Gastrocnemius medialis (tissue), 4 donors: Measurements from ENCODE around the gene PDE8A. TPM values are rescaled to one million over a fixed set of nuclear protein-coding genes. Genes with fewer than 3 reads are reported as not detected.

Experiments used
- ATAC-seq, 2 donors: fragments of 150-250 bp; one replicate each; pipeline ENCODE4 v1.9.1; 2016
- DNase-seq, 2 donors: peaks; one replicate each; pipeline ENCODE4 v3.0.0-alpha.2; 2019
- H3K27ac ChIP-seq, 4 donors: fragments of 200-600 bp; sonication (generic); 1 replicate in 1 of 4; 2 replicates in 3 of 4; pipeline ENCODE4 v1.5.1; 2016 to 2018; ENCODE audit warnings: mild to moderate bottlenecking in 2 of 4, moderate library complexity in 1 of 4
- H3K27me3 ChIP-seq, 3 donors: fragments of 200-600 bp; sonication (generic) in 2 of 3; 1 replicate in 1 of 3; 2 replicates in 2 of 3; pipeline versions ENCODE4 v1.5.1 to v1.6.0; 2016 to 2019; ENCODE audit warnings: mild to moderate bottlenecking in 1 of 3, moderate library complexity in 1 of 3
- H3K36me3 ChIP-seq, 2 donors: fragments of 200-600 bp; sonication (generic) in 1 of 2; one replicate each; pipeline ENCODE4 v1.5.1; 2017 to 2018
- H3K4me1 ChIP-seq, 2 donors: fragments of 200-600 bp; sonication (generic) in 1 of 2; one replicate each; pipeline ENCODE4 v1.5.1; 2016 to 2017; ENCODE audit warnings: mild to moderate bottlenecking in 2 of 2
- H3K4me3 ChIP-seq, 4 donors: fragments of 200-600 bp; sonication (generic) in 3 of 4; 1 replicate in 1 of 4; 2 replicates in 3 of 4; pipeline ENCODE4 v1.5.1; 2016 to 2019; ENCODE audit warnings: mild to moderate bottlenecking in 2 of 4
- H3K9me3 ChIP-seq, 3 donors: fragments of 200-600 bp; sonication (generic) in 2 of 3; 1 replicate in 1 of 3; 2 replicates in 2 of 3; pipeline ENCODE4 v1.5.1; 2016 to 2019
- POLR2A ChIP-seq, 2 donors: fragments of 450-650 bp; IDR thresholded peaks; one replicate each; pipeline ENCODE4 v1.6.1; 2017; ENCODE audit warnings: antibody characterized with exemption in 2 of 2, mild to moderate bottlenecking in 2 of 2, moderate library complexity in 2 of 2
- in situ Hi-C, 4 donors: fragments of 200-750 bp; cut with MboI; loops; one replicate each; pipeline versions ENCODE4 v1.15.0 to v1.8.0; 2017; ENCODE audit warnings: low sequenced_read_pairs in 4 of 4
- intact Hi-C: fragments of 100-400 bp; cut with DNase I; formaldehyde crosslinking; loops from one replicate; pipeline ENCODE4 v1.15.1; 2023; ENCODE audit warnings: low total_unique reads
- total RNA-seq, 4 donors: library from RNA; depleted of rRNA; stranded (reverse); fragments of >200 nt; gene quantifications; one replicate each; pipeline versions ENCODE4 v1.1.0 to v1.2.3, GENCODE V29; 2016
- TF ChIP-seq, protein P1 (sequence below), 5 experiments: fragments of 450-650 bp in 3 of 5; fragments of 200-600 bp in 2 of 5; sonication (generic) in 2 of 5; IDR thresholded peaks in 4 of 5; conservative IDR thresholded peaks in 1 of 5; 1 replicate in 4 of 5; 2 replicates in 1 of 5; pipeline ENCODE4 v1.5.1; 2016 to 2019; ENCODE audit warnings: antibody characterized with exemption in 5 of 5, mild to moderate bottlenecking in 3 of 5, moderate library complexity in 3 of 5

Gene PDE8A
- total RNA-seq, 4 donors from 2014 or later = 6.3 to 20.6 (median 13.9) TPM

DNA sequence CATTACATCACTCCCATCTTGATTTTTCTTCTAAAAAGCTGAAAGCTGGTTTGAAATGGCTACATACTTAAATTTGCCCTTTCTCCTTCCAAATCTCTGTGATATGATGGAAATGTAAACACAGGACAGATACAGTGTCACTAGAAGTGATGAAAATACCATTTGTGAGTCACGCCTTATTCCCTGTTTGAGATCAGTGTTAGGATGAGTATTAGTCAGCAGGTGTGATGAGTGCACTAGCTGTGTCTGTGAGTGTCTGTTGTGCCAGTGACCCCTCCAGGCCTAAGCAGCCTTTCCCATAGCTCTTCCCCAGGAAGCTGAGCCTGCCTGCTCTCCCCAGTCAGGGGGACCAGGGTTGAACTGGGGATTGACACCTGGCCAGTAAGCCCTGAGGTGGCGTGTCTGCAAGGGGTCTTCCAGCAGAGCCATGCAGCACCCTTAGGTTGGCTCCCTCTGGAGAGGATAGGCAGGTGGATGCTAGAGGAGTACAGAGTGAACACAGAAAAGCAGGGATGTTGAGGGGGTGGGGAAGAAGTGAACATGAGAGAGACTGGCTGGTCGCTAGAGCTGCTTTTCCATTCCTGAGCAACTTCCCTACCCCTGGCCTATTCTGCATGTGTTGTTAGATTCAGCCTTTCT lies 92.0 kb downstream of the PDE8A start:
- no peak overlapping the region for H3K4me3 ChIP-seq

DNA sequence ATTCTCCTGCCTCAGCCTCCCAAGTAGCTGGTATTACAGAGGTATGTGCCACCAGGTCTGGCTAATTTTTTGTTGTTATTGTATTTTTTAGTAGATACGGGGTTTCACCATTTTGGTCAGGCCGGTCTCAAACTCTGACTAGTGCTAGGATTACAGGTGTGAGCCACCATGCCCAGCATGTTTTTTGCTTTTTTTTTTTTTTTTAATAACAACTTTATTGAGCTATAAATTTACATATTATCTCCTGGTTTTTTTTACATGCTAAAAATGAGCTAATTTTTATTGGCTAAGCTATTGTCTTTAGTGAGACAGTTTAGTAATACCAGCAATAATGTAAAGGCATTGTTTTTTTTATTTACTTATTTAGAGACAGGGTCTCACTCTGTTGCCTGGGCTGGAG lies 105.2 kb downstream of the PDE8A start:
- ATAC-seq (no peak), DNase-seq (no peak)
- Histone ChIP-seq H3K9me3 (no peaks in the 10 kb centered on the region), H3K4me3 (no peak overlapping the region), H3K4me1 (no peaks in the 10 kb centered on the region), H3K27ac (no peak overlapping the region), H3K36me3 (peaks cover 0 to 56% of the 10 kb centered on the region in 2 donors), H3K27me3 (no peaks in the 10 kb centered on the region)
- in situ Hi-C loops = no loop called here
- TF ChIP-seq POLR2A (IDR thresholded peaks at IDR 0.05) = no peak
- TF ChIP-seq, protein P1, sequence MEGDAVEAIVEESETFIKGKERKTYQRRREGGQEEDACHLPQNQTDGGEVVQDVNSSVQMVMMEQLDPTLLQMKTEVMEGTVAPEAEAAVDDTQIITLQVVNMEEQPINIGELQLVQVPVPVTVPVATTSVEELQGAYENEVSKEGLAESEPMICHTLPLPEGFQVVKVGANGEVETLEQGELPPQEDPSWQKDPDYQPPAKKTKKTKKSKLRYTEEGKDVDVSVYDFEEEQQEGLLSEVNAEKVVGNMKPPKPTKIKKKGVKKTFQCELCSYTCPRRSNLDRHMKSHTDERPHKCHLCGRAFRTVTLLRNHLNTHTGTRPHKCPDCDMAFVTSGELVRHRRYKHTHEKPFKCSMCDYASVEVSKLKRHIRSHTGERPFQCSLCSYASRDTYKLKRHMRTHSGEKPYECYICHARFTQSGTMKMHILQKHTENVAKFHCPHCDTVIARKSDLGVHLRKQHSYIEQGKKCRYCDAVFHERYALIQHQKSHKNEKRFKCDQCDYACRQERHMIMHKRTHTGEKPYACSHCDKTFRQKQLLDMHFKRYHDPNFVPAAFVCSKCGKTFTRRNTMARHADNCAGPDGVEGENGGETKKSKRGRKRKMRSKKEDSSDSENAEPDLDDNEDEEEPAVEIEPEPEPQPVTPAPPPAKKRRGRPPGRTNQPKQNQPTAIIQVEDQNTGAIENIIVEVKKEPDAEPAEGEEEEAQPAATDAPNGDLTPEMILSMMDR (IDR thresholded peaks at IDR 0.05 in 4 of 5, conservative IDR thresholded peaks at IDR 0.05 in 1 of 5) = no peak
- intact Hi-C loops = no loop called here

More for the DNA sequence above, 92.0 kb downstream of the PDE8A start:
- DNase-seq (no peak), ATAC-seq (no peak)
- in situ Hi-C loops (no loop called here), intact Hi-C loops (no loop called here)
- Histone ChIP-seq H3K36me3 (peaks cover 0 to 21% of the 10 kb centered on the region in 2 donors), H3K27me3 (no peaks in the 10 kb centered on the region), H3K9me3 (no peaks in the 10 kb centered on the region), H3K27ac (no peak overlapping the region), H3K4me1 (no peaks in the 10 kb centered on the region)
- no peak for TF ChIP-seq POLR2A (IDR thresholded peaks at IDR 0.05)
- TF ChIP-seq, protein P1 (IDR thresholded peaks at IDR 0.05 in 4 of 5, conservative IDR thresholded peaks at IDR 0.05 in 1 of 5) = no peak

DNA sequence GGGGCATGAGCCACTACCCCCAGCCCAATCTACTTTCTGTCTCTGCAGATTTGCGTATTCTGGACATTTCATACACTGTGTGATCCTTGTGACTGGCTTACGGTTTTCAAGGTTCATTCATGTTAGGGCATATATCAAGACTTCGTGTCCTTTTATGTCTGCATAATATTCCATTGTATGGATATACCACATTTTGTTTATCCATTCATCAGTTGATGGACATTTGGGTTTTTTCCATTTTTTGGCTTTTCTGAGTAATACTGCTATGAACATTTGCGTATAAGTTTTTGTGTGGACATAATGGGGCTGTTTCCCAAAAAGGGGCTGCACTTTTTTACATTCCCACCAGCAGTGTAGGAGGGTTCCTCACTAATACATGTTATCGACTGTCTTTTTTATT lies 106.6 kb downstream of the PDE8A start:
- H3K4me1 ChIP-seq = no peaks in the 10 kb centered on the region
- H3K9me3 ChIP-seq = no peaks in the 10 kb centered on the region
- no peak for ATAC-seq
- no peaks in the 10 kb centered on the region for H3K27me3 ChIP-seq
- no peak overlapping the region for H3K27ac ChIP-seq
- DNase-seq = no peak
- peaks cover 0 to 69% of the 10 kb centered on the region in 2 donors for H3K36me3 ChIP-seq
- in situ Hi-C loops = no loop called here
- no peak overlapping the region for H3K4me3 ChIP-seq
- TF ChIP-seq, protein P1 (IDR thresholded peaks at IDR 0.05 in 4 of 5, conservative IDR thresholded peaks at IDR 0.05 in 1 of 5) = no peak
- no peak for TF ChIP-seq POLR2A (IDR thresholded peaks at IDR 0.05)
- intact Hi-C loops = no loop called here

DNA sequence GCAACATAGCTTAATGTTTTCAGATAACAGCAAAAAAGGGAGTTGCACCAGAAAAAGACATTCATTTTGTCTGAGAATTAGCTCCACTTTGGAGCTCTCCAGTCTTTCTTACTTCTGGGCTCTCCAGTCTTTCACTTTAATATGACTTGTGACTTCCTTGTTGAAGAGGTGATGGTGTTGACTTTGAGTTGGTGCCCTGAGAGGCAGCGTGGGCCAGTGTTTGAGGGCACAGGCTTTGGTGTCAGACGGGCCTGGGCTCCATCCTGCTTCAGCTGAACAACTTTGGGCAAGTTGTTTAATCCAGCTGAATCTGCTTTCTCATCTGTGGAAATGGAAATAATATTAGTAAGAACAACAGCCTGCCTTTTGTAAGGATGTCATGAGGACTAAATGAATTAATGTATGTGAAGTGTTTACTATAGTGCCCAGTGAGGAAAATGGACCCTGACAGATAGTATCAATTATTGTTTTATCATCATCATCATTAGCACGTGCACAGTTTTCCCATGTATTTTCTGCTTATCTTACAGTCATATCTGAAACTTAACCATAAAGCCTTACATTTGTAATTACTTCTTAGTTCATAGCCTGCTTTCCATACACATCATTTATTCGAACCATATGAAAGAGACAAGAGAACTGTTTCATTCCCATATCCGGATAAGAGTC lies 108.4 kb downstream of the PDE8A start:
- Histone ChIP-seq H3K4me3 (no peak overlapping the region), H3K27me3 (no peaks in the 10 kb centered on the region), H3K4me1 (no peaks in the 10 kb centered on the region), H3K27ac (no peak overlapping the region), H3K36me3 (peaks cover 0 to 60% of the 10 kb centered on the region in 2 donors), H3K9me3 (no peaks in the 10 kb centered on the region)
- TF ChIP-seq POLR2A (IDR thresholded peaks at IDR 0.05) = no peak
- TF ChIP-seq, protein P1 (IDR thresholded peaks at IDR 0.05 in 4 of 5, conservative IDR thresholded peaks at IDR 0.05 in 1 of 5) = no peak
- DNase-seq (no peak), ATAC-seq (no peak)
- in situ Hi-C loops (no loop called here), intact Hi-C loops (no loop called here)
